ENCODE results near the gene MPRIP. TPM values are rescaled to one million over a fixed set of nuclear protein-coding genes. Genes with fewer than 3 reads are reported as not detected.

MPRIP gene
- total and polyA plus RNA-seq, 2 of the 13 experiments (the other 11 are each of a cell fraction or from before 2014, with no cell fraction given), result 50.2 to 52.4 TPM

DNA sequence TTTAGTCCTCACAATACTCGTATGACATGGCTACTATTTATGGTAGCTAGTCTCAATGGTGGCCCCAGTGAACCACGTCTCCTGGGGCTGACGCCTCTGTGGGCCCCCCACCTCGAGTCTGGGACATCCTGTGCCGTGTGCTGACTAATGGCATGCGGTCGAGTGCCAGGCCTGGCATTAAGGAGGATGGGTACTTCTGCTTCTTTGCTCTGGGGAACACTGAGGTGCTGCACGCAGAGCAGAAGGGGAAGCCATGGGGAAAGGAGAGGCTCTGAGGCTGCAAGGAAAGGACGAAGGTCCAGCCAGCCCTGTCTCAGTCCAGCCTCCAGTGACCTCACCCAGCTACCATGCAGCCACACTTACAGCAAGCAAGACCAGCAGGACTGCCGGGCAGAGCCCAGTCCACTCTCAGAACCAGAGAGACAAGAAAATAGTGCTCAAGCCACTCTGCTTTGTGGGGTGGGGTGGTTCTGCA lies 5.7 kb upstream of the MPRIP start (continued):
- TF ChIP-seq HOMEZ (CRISPR knock-in tag; IDR thresholded peaks at IDR 0.05; ENCODE audit: low read depth) (no peak), SOX13 (IDR thresholded peaks at IDR 0.05) (no peak), SOX13 (CRISPR knock-in tag; conservative IDR thresholded peaks at IDR 0.05 in 1 of 2, IDR thresholded peaks at IDR 0.05 in 1 of 2) (no peak), HCFC1 (IDR thresholded peaks at IDR 0.05; ENCODE audit: low read depth, low read length) (no peak)

DNA sequence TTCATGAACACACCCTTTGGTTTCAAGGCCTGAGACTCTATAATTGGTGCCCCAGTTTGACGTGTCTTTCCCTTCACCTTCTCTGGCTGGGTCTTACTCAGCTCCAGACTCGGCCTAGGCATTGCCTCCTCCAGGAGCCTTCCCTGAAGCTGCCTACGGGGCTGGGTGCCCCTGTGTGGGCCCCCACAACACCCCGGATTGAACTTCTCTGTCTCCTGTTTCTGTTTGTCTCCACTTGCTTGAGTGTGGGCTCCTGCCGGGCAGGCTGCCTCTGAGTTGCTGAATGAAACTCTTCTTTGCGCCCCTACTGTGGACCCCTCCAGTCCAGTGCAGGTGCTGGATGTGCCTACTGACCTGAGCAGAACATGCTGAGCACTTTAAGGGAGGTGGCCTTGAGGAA lies 2.3 kb upstream of the MPRIP start:
- FAIRE-seq, result no peak
- H3K4me3 ChIP-seq (replicated peaks in 1 of 3; ENCODE audit: insufficient read depth in 1 of 3, low read depth in 2 of 3, low read length in 3 of 3), result peak overlapping the region in 1 of 3 experiments; percentile 35; a peak in 1 of 6 replicates
- no TSS peak for BruUV-seq (replicated peaks)
- no peak overlapping the region for H3K9ac ChIP-seq (ENCODE audit: insufficient read depth, low read depth, low read length)
- no peak for ATAC-seq
- no peak overlapping the region for H3K27ac ChIP-seq (ENCODE audit: extremely low read length, insufficient read depth, low read length)
- peak overlapping the region; percentile 37 for H2AFZ ChIP-seq (ENCODE audit: low read length)
- POLR2A ChIA-PET, result interaction anchor here (4.9 kb wide), 1 partner anchor 8 kb away, joined by 30 read pairs; no protein-coding TSS in a partner anchor
- WGBS (ENCODE audit: low lambda C conversion rate), result 22% methylated on average over 6 of the region's 6 CpGs
- peak overlapping the region; percentile 63 for H3K4me2 ChIP-seq (ENCODE audit: low read depth, low read length)
- no peaks in the 10 kb centered on the region; a peak in 2 of 5 replicates for H3K27me3 ChIP-seq (ENCODE audit: control insufficient read depth in 1 of 2, insufficient read depth in 2 of 2, low read length in 2 of 2)
- H3K9me3 ChIP-seq (ENCODE audit: low read length), result no peaks in the 10 kb centered on the region
- peaks cover 67% of the 10 kb centered on the region for H3K4me1 ChIP-seq (ENCODE audit: insufficient read depth, low read length)
- H4K20me1 ChIP-seq (ENCODE audit: insufficient read depth, low read length), result peaks cover 5% of the 10 kb centered on the region; the same call in 1 of the 2 replicates
- in situ Hi-C loops (cut with HindIII; ENCODE audit: extremely low pct_ligation_motif_present, low pct_unique_long_range_greater_than_20kb) (no loop called here), intact Hi-C loops (cut with micrococcal nuclease; ENCODE audit: unreplicated experiment) (loop anchor here (5.0 kb wide), 2 partner anchors 37 to 38 kb away; no protein-coding TSS in a partner anchor)
- no peaks in the 10 kb centered on the region for H3K36me3 ChIP-seq (replicated peaks in 1 of 2; ENCODE audit: control insufficient read depth in 1 of 2, insufficient read depth in 2 of 2, low read length in 2 of 2)
- DNase-seq (ENCODE audit: low spot score), result no peak
- CTCF ChIA-PET (ENCODE audit: low intra/inter-chr PET ratio, low total read pairs), result no interaction called here
- H3K79me2 ChIP-seq (ENCODE audit: insufficient read depth, low read length), result peaks cover 21% of the 10 kb centered on the region
- TF ChIP-seq ZNF747 (CRISPR knock-in tag; IDR thresholded peaks at IDR 0.05; ENCODE audit: borderline replicate concordance) (no peak), PREB (CRISPR knock-in tag; IDR thresholded peaks at IDR 0.05) (no peak), GTF2F1 (IDR thresholded peaks at IDR 0.05; ENCODE audit: low read length) (no peak), ZNF354B (CRISPR knock-in tag; IDR thresholded peaks at IDR 0.05) (no peak), ZNF317 (CRISPR knock-in tag; IDR thresholded peaks at IDR 0.05) (no peak), KDM6A (CRISPR knock-in tag; IDR thresholded peaks at IDR 0.05; ENCODE audit: low read depth) (no peak), E2F5 (CRISPR knock-in tag; conservative IDR thresholded peaks at IDR 0.05) (no peak), ZNF878 (CRISPR knock-in tag; IDR thresholded peaks at IDR 0.05) (no peak), U2AF1 (optimal IDR thresholded peaks at IDR 0.05; ENCODE audit: low read depth, low read length) (no peak), ZFP41 (CRISPR knock-in tag; IDR thresholded peaks at IDR 0.05; ENCODE audit: borderline replicate concordance) (no peak), SIX1 (CRISPR knock-in tag; IDR thresholded peaks at IDR 0.05; ENCODE audit: borderline replicate concordance) (no peak), SNAI1 (CRISPR knock-in tag; IDR thresholded peaks at IDR 0.05; ENCODE audit: borderline replicate concordance) (no peak), YY1 (IDR thresholded peaks at IDR 0.05; ENCODE audit: insufficient read depth, insufficient replicate concordance, low read depth, low read length) (no peak)
- TF ChIP-seq, protein P1, sequence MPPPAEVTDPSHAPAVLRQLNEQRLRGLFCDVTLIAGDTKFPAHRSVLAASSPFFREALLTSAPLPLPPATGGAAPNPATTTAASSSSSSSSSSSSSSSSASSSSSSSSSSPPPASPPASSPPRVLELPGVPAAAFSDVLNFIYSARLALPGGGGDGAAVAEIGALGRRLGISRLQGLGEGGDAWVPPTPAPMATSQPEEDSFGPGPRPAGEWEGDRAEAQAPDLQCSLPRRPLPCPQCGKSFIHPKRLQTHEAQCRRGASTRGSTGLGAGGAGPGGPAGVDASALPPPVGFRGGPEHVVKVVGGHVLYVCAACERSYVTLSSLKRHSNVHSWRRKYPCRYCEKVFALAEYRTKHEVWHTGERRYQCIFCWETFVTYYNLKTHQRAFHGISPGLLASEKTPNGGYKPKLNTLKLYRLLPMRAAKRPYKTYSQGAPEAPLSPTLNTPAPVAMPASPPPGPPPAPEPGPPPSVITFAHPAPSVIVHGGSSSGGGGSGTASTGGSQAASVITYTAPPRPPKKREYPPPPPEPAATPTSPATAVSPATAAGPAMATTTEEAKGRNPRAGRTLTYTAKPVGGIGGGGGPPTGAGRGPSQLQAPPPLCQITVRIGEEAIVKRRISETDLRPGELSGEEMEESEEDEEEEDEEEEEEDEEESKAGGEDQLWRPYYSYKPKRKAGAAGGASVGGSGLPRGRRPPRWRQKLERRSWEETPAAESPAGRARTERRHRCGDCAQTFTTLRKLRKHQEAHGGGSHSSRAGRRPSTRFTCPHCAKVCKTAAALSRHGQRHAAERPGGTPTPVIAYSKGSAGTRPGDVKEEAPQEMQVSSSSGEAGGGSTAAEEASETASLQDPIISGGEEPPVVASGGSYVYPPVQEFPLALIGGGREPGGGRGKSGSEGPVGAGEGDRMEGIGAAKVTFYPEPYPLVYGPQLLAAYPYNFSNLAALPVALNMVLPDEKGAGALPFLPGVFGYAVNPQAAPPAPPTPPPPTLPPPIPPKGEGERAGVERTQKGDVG (CRISPR knock-in tag; IDR thresholded peaks at IDR 0.05; ENCODE audit: borderline replicate concordance), result no peak
